NT2/D1 (cell line): ENCODE data around the gene SNURF.
"Not testable (repeated sequence)": the region's sequence is repeated elsewhere in the genome, so short reads cannot be mapped to it uniquely, and the experiment has no call there.

ENCODE experiments used
- DNase-seq: peaks from one replicate; pipeline ENCODE4 v3.0.0-alpha.2; 2011; ENCODE audit warnings: low read depth, low spot score
- H3K27me3 ChIP-seq: 2 replicates; pipeline ENCODE4 v1.6.0; 2011; ENCODE audit warnings: mild to moderate bottlenecking; ENCODE audit not compliant: insufficient read length, insufficient read depth
- H3K36me3 ChIP-seq: 2 replicates; pipeline ENCODE4 v1.6.1; 2011; ENCODE audit warnings: mild to moderate bottlenecking, low read length, mixed read lengths; ENCODE audit not compliant: insufficient read depth, insufficient read length
- H3K4me1 ChIP-seq: 2 replicates; pipeline ENCODE4 v1.5.1; 2011; ENCODE audit not compliant: insufficient read depth, insufficient read length
- H3K4me3 ChIP-seq: 2 replicates; pipeline ENCODE4 v1.5.1; 2011; ENCODE audit warnings: low read depth; ENCODE audit not compliant: insufficient read length
- H3K9ac ChIP-seq: 2 replicates; pipeline ENCODE4 v1.6.0; 2011; ENCODE audit warnings: low read depth; ENCODE audit not compliant: insufficient read length
- H3K9me3 ChIP-seq: 2 replicates; pipeline ENCODE4 v1.5.1; 2011; ENCODE audit warnings: mild to moderate bottlenecking, low read length; ENCODE audit not compliant: insufficient read depth
- SUZ12 ChIP-seq: IDR thresholded peaks from 2 replicates; pipeline ENCODE4 v1.6.1; 2011; ENCODE audit not compliant: insufficient read length, insufficient read depth; ENCODE audit errors: extremely low read depth
- YY1 ChIP-seq: IDR thresholded peaks from 2 replicates; pipeline ENCODE4 v1.6.1; 2011; ENCODE audit not compliant: insufficient read length, insufficient read depth
- ZNF274 ChIP-seq: IDR thresholded peaks from 2 replicates; pipeline ENCODE4 v1.6.1; 2011; ENCODE audit warnings: mild to moderate bottlenecking, low read depth, low read length

The SNURF gene

DNA sequence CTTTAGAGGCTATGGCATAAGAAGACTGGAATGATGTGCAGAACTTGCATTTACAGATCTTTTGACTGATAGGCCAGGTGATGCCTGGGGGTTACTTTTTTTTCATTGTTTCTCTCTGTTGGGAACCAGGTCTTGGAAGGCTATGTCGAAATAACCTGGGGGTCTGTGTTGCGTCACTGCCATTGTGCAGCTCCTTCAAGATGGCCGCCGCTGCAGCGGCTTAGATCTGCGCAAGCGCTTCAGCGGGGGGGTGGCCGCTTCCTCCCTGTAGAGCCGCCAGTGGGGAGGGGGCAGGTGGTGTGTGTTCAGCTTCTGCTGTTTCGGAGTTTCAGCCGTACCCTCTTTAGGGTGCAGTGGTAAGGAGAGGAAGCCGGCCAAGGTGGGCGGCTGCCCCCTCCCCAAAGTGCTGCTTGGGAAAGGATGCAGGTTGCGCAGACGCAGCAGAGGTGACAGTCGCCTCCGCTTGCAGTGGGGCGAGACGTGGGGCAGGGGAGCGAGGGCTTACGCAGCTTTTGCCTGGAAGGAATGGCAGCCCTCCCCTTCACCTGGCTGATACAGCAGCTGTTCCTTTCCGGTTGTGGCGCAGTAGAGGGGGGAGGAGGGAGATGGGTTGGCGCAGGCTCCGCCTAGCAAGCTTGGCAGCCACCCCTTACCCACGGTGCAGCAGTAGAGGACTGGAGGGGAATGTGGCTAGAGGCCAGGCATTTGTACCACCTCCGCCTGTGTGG is 1.5 kb downstream of the SNURF start:
- peak overlapping the region; percentile 99 for H3K4me3 ChIP-seq
- peak overlapping the region; percentile 98 for H3K9ac ChIP-seq
- no peaks in the 10 kb centered on the region for H3K4me1 ChIP-seq
- H3K36me3 ChIP-seq = peaks cover 21% of the 10 kb centered on the region
- peak; percentile 72 for TF ChIP-seq YY1
- no peak for TF ChIP-seq SUZ12
- TF ChIP-seq ZNF274 = no peak
- no peaks in the 10 kb centered on the region for H3K27me3 ChIP-seq
- DNase-seq = peak; percentile 59
- H3K9me3 ChIP-seq = no peaks in the 10 kb centered on the region

- DNase-seq = no peak
- no peaks in the 10 kb centered on the region for H3K27me3 ChIP-seq
- no peaks in the 10 kb centered on the region for H3K4me1 ChIP-seq
- peak overlapping the region; percentile 51 for H3K9ac ChIP-seq
- H3K4me3 ChIP-seq = peak overlapping the region; percentile 99
- TF ChIP-seq ZNF274 = no peak
- TF ChIP-seq YY1 = no peak
- no peak for TF ChIP-seq SUZ12
- H3K9me3 ChIP-seq = no peaks in the 10 kb centered on the region
- peaks cover 31% of the 10 kb centered on the region for H3K36me3 ChIP-seq
These were observed 2.9 kb downstream of the SNURF start for GRCh38 chr15:24957691-24958090.

- no peaks in the 10 kb centered on the region for H3K4me1 ChIP-seq
- H3K4me3 ChIP-seq = no peak overlapping the region
- H3K9me3 ChIP-seq = no peaks in the 10 kb centered on the region
- no peaks in the 10 kb centered on the region for H3K27me3 ChIP-seq
- no peak for DNase-seq
- H3K36me3 ChIP-seq = peaks cover 69% of the 10 kb centered on the region
- TF ChIP-seq SUZ12 (no peak), ZNF274 (no peak), YY1 (no peak)
- H3K9ac ChIP-seq = no peak overlapping the region
These were observed 7.2 kb downstream of the SNURF start for GRCh38 chr15:24961967-24962366.

DNA sequence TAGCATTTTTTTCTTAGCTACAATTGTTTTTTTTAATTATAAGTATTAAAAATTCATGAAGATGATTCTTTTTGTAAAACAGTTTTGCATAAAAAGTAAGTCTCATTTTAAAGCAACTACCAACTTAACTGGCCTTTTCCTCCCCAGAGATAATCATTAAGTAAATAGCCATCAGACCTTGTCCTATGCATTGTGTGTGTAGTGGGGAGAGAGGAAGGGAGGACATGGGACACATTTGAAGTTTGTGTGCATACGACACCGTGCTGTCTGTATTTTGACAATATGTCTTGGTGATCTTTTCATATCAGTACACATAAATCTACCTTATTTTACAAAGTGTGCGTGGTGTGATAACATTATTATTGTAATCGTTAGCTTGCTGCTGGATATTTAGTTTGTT is 8.1 kb downstream of the SNURF start:
- Histone ChIP-seq H3K4me1 (no peaks in the 10 kb centered on the region), H3K27me3 (no peaks in the 10 kb centered on the region), H3K9ac (no peak overlapping the region), H3K36me3 (peaks cover 71% of the 10 kb centered on the region), H3K4me3 (no peak overlapping the region), H3K9me3 (no peaks in the 10 kb centered on the region)
- DNase-seq = no peak
- TF ChIP-seq SUZ12 = no peak
- no peak for TF ChIP-seq YY1
- TF ChIP-seq ZNF274 = no peak

GRCh38 chr15:24966364-24967103 is 11.7 kb downstream of the SNURF start:
- Histone ChIP-seq H3K4me3 (no peak overlapping the region), H3K27me3 (no peaks in the 10 kb centered on the region), H3K9ac (no peak overlapping the region), H3K36me3 (peaks cover 78% of the 10 kb centered on the region), H3K4me1 (no peaks in the 10 kb centered on the region), H3K9me3 (no peaks in the 10 kb centered on the region)
- DNase-seq = no peak
- no peak for TF ChIP-seq YY1
- no peak for TF ChIP-seq SUZ12
- TF ChIP-seq ZNF274 = no peak

DNA sequence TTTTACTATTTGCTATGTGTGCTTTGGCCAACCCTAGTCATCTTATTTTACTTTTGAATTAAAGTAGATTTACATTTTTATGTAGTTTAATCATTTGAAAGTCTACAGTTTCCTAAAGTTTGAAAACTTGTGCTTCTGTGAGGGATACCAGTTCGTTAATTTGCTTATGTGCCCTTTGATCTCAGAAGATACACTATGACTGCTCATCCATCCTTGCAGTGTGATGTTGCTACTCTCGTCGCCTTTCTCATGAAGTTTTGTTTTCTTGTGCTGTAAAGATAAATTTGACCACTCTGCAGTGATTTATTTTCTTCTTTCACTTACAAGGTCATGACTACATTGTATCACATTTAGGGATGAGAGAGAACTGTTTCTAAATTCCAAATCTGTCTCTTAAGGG is 16.3 kb downstream of the SNURF start:
- H3K9me3 ChIP-seq = no peaks in the 10 kb centered on the region
- no peak overlapping the region for H3K9ac ChIP-seq
- H3K36me3 ChIP-seq = peaks cover 78% of the 10 kb centered on the region
- DNase-seq = no peak
- no peak for TF ChIP-seq ZNF274
- TF ChIP-seq SUZ12 = no peak
- TF ChIP-seq YY1 = no peak
- no peaks in the 10 kb centered on the region for H3K27me3 ChIP-seq
- H3K4me3 ChIP-seq = no peak overlapping the region
- no peaks in the 10 kb centered on the region for H3K4me1 ChIP-seq

GRCh38 chr15:24971772-24972171 is 17.0 kb downstream of the SNURF start:
- Histone ChIP-seq H3K9me3 (no peaks in the 10 kb centered on the region), H3K36me3 (peaks cover 78% of the 10 kb centered on the region)

DNA sequence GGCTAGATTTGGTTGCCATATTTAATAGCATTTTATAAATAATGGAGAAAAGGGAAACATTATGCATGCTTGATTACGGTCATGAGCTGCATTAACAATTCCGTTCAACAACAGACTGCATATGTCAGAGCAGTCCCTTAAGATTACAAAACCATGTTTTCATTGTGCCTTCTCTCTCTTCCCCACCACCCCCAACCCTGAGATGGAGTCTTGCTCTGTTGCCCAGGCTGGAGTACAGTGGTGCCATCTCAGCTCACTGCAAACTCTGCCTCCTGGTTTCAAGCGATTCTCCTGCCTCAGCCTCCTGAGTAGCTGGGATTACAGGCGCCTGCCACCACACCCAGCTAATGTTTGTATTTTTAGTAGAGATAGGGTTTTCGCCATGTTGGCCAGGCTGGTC is 17.9 kb downstream of the SNURF start:
- H3K4me3 ChIP-seq, H3K27me3 ChIP-seq, H3K4me1 ChIP-seq, H3K9me3 ChIP-seq, H3K9ac ChIP-seq, DNase-seq: not testable (repeated sequence)
- peaks cover 80% of the 10 kb centered on the region for H3K36me3 ChIP-seq

More at GRCh38 chr15:24971772-24972171, 17.0 kb downstream of the SNURF start:
- TF ChIP-seq SUZ12 (no peak), YY1 (no peak)
- Histone ChIP-seq H3K4me1 (no peaks in the 10 kb centered on the region), H3K4me3 (no peak overlapping the region), H3K27me3 (no peaks in the 10 kb centered on the region), H3K9ac (no peak overlapping the region)
- DNase-seq = no peak
